SH-SY5Y (cell line): ENCODE measurements around the gene LINGO4.

Experiments
- GATA2 ChIP-seq: IDR thresholded peaks from 2 replicates; pipeline ENCODE4 v1.6.1; 2011; ENCODE audit warnings: mild to moderate bottlenecking, low read depth, low read length
- GATA3 ChIP-seq: IDR thresholded peaks from 2 replicates; pipeline ENCODE4 v1.6.1; 2011; ENCODE audit warnings: low read depth, mild to moderate bottlenecking, low read length, moderate library complexity

LINGO4 gene

DNA sequence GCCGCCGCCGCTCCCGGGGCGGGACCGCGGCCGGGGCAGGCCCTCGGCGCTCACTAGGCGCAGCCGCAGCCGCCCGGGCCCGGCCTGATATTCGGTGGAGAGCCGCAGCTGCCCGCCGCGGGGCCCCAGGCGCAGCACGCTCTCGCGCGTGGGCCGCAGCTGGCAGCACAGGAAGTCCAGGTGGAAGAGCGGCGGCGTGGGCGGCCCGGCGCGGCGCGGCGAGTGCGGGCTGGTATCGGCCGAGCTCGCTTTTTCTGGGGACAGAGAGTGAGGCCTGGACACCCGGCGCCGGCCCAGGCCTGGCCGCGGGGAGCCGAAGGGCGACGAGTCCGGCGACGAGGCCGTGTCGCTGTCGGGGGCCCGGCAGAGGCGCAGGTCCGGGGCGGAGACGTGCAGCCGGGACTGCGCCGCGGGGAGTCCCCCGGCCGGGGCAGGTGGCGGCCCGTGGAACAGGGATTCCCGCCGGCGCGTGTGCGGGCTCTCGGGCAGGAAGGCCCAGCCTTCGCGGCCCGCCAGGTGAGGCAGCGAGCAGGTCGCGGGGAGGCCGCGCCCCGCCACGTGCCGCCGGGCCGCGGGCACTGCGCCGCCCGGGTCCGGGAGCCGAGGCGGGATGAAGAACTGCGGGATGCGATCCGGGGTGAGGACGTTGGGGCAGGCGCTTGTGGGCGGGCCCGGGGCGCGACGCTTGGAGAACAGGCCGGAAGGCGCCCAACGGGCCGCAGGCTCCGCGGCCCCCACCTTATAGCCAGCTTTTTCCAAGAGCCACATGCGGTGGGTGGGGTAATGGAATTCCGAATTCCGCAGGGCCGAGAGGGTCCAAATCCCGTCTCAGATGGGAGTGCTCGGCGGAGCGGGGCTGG is 33.2 kb upstream of the LINGO4 start:
- TF ChIP-seq GATA3, result no peak
- no peak for TF ChIP-seq GATA2

DNA sequence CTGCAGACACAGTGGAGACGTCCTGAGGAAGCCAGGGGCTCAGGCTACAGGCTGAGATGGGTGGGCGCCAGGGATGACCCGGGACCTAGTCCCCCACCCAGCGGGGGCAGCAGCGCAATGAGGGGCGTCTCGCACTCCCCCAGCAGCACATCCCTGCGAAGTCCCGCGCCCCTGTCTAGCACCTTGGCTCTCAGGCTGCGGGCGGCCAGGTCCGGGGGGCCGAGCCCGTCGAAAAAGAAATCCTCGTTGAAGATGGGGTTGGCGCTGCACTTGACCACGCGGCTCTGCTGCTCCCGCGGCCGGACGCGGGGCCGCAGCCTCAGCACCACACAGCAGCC is 32.6 kb upstream of the LINGO4 start:
- TF ChIP-seq GATA2, result no peak
- no peak for TF ChIP-seq GATA3

- TF ChIP-seq GATA2, result no peak
- no peak for TF ChIP-seq GATA3
Observed at GRCh38 chr1:151837197-151837596, 32.0 kb upstream of the LINGO4 start.

DNA sequence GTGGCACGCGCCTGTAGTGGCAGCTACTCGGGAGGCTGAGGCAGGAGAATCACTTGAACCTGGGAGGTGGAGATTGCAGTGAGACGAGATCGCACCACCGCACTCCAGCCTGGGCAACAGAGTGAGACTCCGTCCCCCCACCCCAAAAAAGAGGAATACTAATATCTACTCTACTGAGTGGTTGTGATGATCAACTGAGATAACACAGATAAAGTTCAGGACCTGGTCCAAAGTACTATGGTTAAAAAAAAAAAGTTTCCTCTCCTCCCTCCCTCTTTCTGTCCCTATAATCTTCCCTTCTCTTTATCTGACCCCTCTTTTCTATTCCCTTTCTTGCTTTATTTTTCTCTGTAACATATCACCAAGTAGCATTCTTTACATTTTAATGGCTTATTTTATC is 30.4 kb upstream of the LINGO4 start:
- no peak for TF ChIP-seq GATA3
- TF ChIP-seq GATA2, result no peak

- TF ChIP-seq GATA3, result no peak
- TF ChIP-seq GATA2, result no peak
Observed at GRCh38 chr1:151834239-151834638, 29.0 kb upstream of the LINGO4 start.

DNA sequence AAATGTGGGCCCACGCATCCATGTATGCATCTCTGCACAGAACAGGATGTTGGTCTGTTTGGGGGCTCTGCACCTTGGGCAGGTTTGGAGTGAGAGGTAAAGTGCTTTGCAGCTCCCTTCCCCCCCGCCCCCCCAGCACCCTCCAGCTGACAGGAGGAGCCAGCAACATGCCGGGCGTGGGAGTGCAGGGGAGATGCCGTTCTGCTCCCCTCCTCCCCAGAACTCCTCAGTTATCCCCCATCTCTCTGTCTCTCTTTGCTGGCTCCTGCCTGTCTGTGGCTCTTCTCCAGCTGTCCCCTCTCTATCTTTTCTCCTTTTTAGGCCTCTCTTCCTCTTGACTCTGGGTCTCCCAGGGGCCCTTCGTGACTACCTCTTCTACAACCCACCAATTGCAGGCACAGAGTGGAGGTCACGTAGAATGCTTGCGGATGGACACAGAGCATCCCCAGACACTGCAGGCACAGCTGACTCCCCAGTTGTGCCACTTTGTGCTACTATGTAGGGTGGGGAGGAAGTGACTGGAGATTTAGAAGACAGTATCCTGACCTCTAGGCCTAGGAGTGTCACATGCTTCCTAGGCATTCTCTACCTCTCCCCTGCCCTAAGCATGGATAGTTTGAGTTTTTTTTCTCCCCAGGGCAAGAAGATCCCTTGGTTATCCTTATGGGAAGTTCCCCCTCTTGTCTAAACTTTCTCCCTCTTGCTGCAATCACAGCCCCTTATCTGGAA is 28.1 kb upstream of the LINGO4 start:
- TF ChIP-seq GATA3, result no peak
- TF ChIP-seq GATA2, result no peak

GRCh38 chr1:151832318-151832980 is 27.2 kb upstream of the LINGO4 start:
- TF ChIP-seq GATA2 (no peak; the same call in 1 of the 2 replicates), GATA3 (no peak)

DNA sequence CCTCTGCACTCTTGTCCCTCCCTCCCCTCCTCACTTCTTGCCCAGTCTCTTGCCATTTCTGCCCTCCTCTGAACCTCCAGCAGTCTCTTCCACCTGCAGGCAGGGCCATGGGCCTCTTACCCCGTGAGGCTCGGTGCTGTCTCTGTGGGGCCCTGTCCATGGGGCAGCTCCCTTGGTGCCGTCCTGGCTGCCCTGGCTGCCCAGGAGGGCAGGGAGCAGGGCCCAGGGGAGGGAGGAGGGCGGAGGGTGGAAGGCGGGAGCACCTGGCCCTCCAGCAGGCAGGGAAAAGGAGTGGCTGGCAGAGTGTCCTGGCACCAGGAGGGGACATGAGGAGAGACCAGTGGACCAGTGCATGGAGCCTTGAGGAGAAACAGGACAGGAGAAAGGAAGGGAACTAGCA is 26.4 kb upstream of the LINGO4 start, which contains the start of gene RORC:
Gene RORC (minus strand): TSS at position 198 of the 400 bp plus-strand sequence. CDS start 38 bp downstream, at position 160.
- no peak for TF ChIP-seq GATA2
- TF ChIP-seq GATA3, result no peak

DNA sequence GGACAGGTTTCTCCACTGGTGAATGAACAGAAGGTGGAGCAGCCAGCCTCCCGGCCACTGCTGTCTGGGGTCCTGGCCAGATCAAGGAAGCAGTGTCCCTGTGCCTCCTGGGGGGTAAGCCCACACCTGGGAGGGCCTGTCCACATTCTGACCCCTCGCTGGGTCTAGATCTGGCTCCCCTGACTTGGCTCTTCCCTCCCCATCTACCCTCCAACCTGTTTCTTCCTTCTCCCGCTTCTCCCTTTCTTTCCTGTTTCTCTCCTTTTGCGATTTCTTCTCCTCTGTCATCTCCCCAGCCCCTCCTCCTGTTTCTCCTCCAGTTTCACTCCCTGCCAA is 26.0 kb upstream of the LINGO4 start:
- TF ChIP-seq GATA2, result no peak
- TF ChIP-seq GATA3, result no peak

DNA sequence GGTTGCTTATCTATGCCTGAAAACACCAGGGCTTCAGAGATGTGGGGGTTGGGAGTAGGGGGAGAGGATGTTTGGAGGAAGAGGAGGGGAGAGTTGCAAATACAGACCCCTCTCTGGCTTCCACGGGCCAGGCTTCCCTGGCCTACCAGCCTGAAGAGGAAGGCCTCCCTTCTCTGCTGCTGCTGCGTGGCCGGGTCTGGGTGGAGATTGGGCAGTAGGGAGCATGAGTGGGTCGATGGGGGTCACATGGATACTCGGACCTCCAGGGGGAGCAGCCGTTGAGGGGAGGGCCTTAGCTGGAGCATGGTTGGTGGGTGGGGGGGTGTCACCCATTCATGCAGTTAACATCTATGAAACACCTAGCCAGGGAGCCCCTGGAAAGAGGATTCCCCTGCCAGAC is 24.8 kb upstream of the LINGO4 start:
- TF ChIP-seq GATA3 (no peak), GATA2 (no peak)

GRCh38 chr1:151829352-151830046 is 24.3 kb upstream of the LINGO4 start:
- TF ChIP-seq GATA2, result no peak
- TF ChIP-seq GATA3, result no peak

DNA sequence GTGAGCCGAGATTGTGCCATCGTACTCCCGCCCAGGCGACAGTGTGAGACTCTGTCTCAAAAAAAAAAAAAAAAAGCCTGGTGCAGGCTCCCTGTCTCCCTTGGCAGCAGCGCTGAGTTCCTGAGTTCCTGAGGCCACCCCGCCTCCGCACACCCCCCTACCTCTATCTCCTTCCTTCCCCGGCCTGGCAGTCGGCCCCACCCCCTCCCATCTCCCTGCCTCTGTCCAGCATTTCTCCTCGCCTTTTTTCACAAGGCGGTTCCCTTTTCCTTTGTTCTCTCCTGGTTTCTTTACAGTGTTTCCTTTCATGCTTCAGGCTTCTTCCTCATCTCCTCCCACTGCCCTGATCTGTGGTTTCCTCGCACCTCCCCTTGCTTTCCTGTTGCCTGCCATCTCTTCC is 23.7 kb upstream of the LINGO4 start:
- TF ChIP-seq GATA2 (no peak), GATA3 (no peak)

GRCh38 chr1:151827853-151828252 is 22.6 kb upstream of the LINGO4 start:
- TF ChIP-seq GATA2, result no peak
- TF ChIP-seq GATA3, result no peak
